IMR-90 (cell line): ENCODE data around the gene DIP2C.

Experiments
- CEBPB ChIP-seq: IDR thresholded peaks from 2 replicates; pipeline ENCODE4 v1.6.1; 2012; ENCODE audit warnings: low read depth, low read length, improper control_type of control experiment
- POLR2A ChIP-seq: IDR thresholded peaks from 2 replicates; pipeline ENCODE4 v1.6.1; 2012; ENCODE audit warnings: mild to moderate bottlenecking, low read depth, low read length
- TF ChIP-seq, protein P1 (sequence below): conservative IDR thresholded peaks from 2 replicates; pipeline ENCODE4 v1.5.1; 2012; ENCODE audit warnings: mild to moderate bottlenecking, low read depth, low read length, improper control_type of control experiment
- TF ChIP-seq, protein P2 (sequence below): fragments of 150-350 bp; IDR thresholded peaks from 2 replicates; pipeline ENCODE4 v1.6.1; 2016; ENCODE audit warnings: low read depth, mild to moderate bottlenecking, low read length, moderate library complexity, borderline replicate concordance
- TF ChIP-seq, protein P3 (sequence below): fragments of 150-350 bp; IDR thresholded peaks from 2 replicates; pipeline ENCODE4 v1.6.1; 2017; ENCODE audit warnings: mild to moderate bottlenecking, antibody characterized with exemption, low read length, low read depth

DNA sequence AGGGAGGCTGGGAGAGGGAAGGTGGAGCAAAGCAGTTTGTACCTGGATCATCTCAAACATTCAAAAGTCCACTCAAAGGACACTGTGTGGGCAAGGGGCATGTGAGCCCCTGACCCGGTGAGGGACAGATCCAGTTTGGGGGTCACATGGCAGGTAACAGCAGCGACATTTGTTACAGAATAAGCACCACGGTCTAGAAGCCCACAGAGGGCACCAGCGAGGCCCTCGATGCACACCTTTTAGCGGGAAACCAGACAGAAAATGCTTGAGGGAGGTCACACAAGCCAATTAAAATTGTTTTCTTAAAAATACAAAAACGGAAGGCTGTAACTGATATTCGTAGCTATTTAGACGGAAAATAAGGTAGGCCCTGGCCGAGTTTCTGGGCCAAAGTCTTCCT, 409.8 kb downstream of the DIP2C start:
- TF ChIP-seq, protein P1, sequence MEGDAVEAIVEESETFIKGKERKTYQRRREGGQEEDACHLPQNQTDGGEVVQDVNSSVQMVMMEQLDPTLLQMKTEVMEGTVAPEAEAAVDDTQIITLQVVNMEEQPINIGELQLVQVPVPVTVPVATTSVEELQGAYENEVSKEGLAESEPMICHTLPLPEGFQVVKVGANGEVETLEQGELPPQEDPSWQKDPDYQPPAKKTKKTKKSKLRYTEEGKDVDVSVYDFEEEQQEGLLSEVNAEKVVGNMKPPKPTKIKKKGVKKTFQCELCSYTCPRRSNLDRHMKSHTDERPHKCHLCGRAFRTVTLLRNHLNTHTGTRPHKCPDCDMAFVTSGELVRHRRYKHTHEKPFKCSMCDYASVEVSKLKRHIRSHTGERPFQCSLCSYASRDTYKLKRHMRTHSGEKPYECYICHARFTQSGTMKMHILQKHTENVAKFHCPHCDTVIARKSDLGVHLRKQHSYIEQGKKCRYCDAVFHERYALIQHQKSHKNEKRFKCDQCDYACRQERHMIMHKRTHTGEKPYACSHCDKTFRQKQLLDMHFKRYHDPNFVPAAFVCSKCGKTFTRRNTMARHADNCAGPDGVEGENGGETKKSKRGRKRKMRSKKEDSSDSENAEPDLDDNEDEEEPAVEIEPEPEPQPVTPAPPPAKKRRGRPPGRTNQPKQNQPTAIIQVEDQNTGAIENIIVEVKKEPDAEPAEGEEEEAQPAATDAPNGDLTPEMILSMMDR: no peak
- TF ChIP-seq, protein P2, sequence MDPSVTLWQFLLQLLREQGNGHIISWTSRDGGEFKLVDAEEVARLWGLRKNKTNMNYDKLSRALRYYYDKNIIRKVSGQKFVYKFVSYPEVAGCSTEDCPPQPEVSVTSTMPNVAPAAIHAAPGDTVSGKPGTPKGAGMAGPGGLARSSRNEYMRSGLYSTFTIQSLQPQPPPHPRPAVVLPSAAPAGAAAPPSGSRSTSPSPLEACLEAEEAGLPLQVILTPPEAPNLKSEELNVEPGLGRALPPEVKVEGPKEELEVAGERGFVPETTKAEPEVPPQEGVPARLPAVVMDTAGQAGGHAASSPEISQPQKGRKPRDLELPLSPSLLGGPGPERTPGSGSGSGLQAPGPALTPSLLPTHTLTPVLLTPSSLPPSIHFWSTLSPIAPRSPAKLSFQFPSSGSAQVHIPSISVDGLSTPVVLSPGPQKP: no peak
- TF ChIP-seq, protein P3, sequence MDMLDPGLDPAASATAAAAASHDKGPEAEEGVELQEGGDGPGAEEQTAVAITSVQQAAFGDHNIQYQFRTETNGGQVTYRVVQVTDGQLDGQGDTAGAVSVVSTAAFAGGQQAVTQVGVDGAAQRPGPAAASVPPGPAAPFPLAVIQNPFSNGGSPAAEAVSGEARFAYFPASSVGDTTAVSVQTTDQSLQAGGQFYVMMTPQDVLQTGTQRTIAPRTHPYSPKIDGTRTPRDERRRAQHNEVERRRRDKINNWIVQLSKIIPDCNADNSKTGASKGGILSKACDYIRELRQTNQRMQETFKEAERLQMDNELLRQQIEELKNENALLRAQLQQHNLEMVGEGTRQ: no peak
- TF ChIP-seq CEBPB (no peak), POLR2A (no peak)
